Mesodermal cell (in vitro differentiated cells): ENCODE data around the gene CFC1. TPM values are rescaled to one million over a fixed set of nuclear protein-coding genes. Genes with fewer than 3 reads are reported as not detected.
"Not testable (repeated sequence)": the region's sequence is repeated elsewhere in the genome, so short reads cannot be mapped to it uniquely, and the experiment has no call there.

Experiments used
- H3K27ac ChIP-seq: 2 replicates; pipeline ENCODE4 v1.7.0; 2013; ENCODE audit warnings: mild to moderate bottlenecking, low read depth, low read length, moderate library complexity; ENCODE audit not compliant: severe bottlenecking
- H3K36me3 ChIP-seq: 2 replicates; pipeline ENCODE4 v1.7.1; 2013; ENCODE audit warnings: mild to moderate bottlenecking, low read length, moderate library complexity; ENCODE audit not compliant: control insufficient read depth, insufficient read depth
- H3K4me1 ChIP-seq: one replicate; pipeline ENCODE4 v1.7.1; 2013; ENCODE audit warnings: mild to moderate bottlenecking, low read length; ENCODE audit not compliant: insufficient read depth, control insufficient read depth, poor library complexity, severe bottlenecking
- H3K4me3 ChIP-seq: 2 replicates; pipeline ENCODE4 v1.7.0; 2013; ENCODE audit warnings: low read length, control low read depth, mild to moderate bottlenecking; ENCODE audit not compliant: insufficient read depth, poor library complexity, severe bottlenecking; ENCODE audit errors: extremely low read depth
- H3K9me3 ChIP-seq: 2 replicates; pipeline ENCODE4 v1.7.1; 2013; ENCODE audit warnings: mild to moderate bottlenecking, low read length, moderate library complexity; ENCODE audit not compliant: control insufficient read depth
- WGBS, 2 experiments: methylation state at CpG; one replicate each; pipeline ENCODE4 v1.1.5; 2013; ENCODE audit warnings: missing lambda C conversion rate in 2 of 2; ENCODE audit not compliant: insufficient coverage in 2 of 2; 5-methylcytosine and 5-hydroxymethylcytosine counted together
- polyA plus RNA-seq, 2 experiments: library from polyadenylated mRNA; stranded (reverse); fragments of 50-300 nt; gene quantifications; one replicate each; pipeline ENCODE4 v1.2.3, GENCODE V29; 2013

The CFC1 gene
- polyA plus RNA-seq (2013, experiment 1 of 2) = 10.2 TPM
- polyA plus RNA-seq (2013, experiment 2 of 2) = 8.1 TPM

DNA sequence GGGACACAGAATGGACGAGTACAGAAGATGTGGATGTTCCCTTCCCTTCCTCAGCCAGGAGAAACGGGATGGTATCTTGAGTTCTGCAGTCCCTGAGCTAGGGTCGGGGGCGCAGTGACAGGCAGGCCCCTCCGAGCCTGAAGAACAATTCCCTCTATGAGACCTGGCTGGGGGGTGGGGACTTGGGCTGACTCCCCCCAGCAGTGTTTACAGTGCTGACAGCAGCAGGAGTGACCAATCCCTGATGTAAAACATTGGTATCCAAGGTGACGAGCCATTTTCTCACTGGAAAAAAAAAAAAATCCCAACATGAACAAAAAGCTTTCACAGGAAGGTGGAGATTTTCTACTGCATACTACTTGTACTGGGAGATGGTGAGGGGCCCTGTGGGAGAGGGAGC, at the start of gene CFC1:
TSS of gene CFC1 (minus strand) at position 183 of the 400 bp plus-strand sequence. CDS start 288 bp downstream, outside the sequence.
- H3K4me1 ChIP-seq, H3K36me3 ChIP-seq, H3K9me3 ChIP-seq, H3K27ac ChIP-seq, H3K4me3 ChIP-seq: not testable (repeated sequence)
- WGBS, 2 experiments = no CpG with 5 or more reads among the region's 6 CpGs

- H3K36me3 ChIP-seq, H3K4me3 ChIP-seq, H3K4me1 ChIP-seq, H3K27ac ChIP-seq, H3K9me3 ChIP-seq: not testable (repeated sequence)
- whole genome bisulfite sequencing, 2 experiments = 80% methylated on average over 1 of the region's 4 CpGs; no CpG with 5 or more reads in 1 of the 2 experiments
Observed at GRCh38 chr2:130641688-130642087, 42.3 kb upstream of the CFC1 start.

DNA sequence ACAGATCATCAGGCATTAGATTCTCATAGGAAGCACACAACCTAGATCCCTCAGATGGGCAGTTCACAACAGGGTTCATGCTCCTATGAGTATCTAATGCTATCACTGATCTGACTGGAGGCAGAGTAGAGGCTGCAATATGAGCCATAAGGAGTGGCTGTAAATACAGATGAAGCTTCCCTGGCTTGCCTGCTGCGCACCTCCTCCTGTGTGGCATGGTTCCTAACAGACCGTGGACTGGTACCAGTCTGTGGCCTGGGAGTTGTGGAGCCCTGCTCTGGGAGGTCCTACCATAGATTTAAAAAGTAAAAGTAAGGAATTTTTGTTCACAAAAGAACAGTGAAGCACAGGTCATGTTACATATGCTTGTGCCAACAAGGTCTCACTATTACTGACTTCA, 39.6 kb upstream of the CFC1 start:
- whole genome bisulfite sequencing, 2 experiments = no CpG with 5 or more reads among the region's 2 CpGs
- H3K4me3 ChIP-seq, H3K27ac ChIP-seq, H3K9me3 ChIP-seq, H3K36me3 ChIP-seq, H3K4me1 ChIP-seq: not testable (repeated sequence)

DNA sequence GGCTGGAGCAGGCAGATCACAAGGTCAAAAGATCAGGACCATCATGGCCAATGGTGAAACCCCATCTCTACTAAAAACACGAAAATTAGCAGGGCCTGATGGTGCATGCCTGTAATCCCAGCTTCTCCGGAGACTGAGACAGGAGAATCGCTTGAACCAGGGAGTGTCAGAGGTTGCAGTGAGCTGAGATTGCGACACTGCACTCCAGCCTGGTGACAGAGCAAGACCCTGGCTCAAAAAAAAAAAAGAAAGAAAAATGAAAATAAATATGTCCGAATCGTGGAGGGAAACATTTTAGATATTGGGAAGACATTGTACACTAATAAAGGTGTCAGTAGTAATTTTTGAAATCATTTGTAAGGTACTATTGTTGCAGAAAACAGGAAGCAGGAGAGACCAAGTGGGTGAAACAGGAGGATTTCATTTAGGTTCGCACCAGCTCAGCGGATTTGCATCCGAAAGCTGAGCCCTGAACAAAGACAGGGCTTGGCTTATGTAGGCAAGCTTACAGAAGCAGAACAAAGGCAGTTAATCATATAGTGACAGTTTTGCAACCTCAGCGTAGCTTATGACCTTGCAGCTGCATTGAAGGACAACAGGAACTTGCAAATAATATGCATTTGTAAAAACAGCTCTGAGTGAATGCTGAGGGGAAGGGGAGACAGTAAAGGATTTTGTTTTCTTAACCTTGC, 29.6 kb upstream of the CFC1 start:
- H3K4me1 ChIP-seq, H3K9me3 ChIP-seq, H3K27ac ChIP-seq, H3K36me3 ChIP-seq, H3K4me3 ChIP-seq: not testable (repeated sequence)
- WGBS, 2 experiments = 83 to 96% methylated on average over 4 to 6 of the region's 10 CpGs

DNA sequence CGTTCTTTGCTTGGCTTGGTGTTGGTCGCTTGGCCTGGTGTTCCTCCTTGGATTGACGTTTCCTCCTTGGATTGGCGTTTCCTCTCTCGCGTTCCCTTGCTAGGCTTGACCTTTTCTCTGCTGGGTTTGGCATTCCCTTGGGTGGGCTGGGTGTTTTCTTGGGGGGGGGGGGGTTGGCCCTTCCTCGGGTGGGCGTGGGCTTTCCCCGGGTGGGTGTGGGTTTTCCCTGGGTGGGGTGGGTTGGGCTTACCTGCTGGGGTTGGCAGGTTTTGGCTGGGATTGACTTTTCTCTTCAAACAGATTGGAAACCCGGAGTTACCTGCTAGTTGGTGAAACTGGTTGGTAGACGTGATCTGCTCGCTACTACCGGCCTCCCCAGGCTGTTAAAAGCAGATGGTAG, 11.8 kb upstream of the CFC1 start, which contains the start of gene POTEJ:
TSS of gene POTEJ (plus strand) at position 301 of the 400 bp plus-strand sequence. CDS start at position 394, 93 bp downstream.
- H3K27ac ChIP-seq, H3K4me3 ChIP-seq, H3K36me3 ChIP-seq, H3K9me3 ChIP-seq, H3K4me1 ChIP-seq: not testable (repeated sequence)
- no CpG with 5 or more reads among the region's 13 CpGs for WGBS, 2 experiments

DNA sequence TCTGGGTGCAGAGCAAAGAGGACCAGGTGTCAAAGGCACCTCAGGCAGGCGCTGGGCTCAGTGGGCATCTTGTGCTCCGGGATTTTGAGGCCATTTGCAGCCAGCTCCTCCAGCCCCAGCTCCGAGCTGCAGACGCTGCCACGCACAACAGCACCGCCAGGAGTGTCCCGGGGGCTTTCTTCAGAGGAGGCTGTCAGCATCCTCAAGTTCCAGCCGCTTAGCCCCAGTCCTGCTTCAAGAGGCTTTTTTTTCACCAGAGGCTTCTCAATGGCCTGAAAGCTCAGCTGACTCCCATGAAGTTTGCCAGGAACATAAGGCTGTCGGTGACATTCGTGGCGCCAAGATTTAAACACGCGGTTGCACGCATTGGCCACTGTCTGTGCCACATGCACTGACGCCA, 11.1 kb upstream of the CFC1 start:
- not testable (repeated sequence) for H3K4me1 ChIP-seq, H3K27ac ChIP-seq, H3K36me3 ChIP-seq, H3K4me3 ChIP-seq, H3K9me3 ChIP-seq
- 94 to 97% methylated on average over 3 to 8 of the region's 15 CpGs for WGBS, 2 experiments

- not testable (repeated sequence) for H3K4me3 ChIP-seq, H3K9me3 ChIP-seq, H3K4me1 ChIP-seq, H3K27ac ChIP-seq, H3K36me3 ChIP-seq
- WGBS, 2 experiments = 80% methylated on average over 2 of the region's 28 CpGs; no CpG with 5 or more reads in 1 of the 2 experiments
Observed at GRCh38 chr2:130609002-130609920, 9.9 kb upstream of the CFC1 start.

GRCh38 chr2:130608276-130609001, 9.1 kb upstream of the CFC1 start:
- not testable (repeated sequence) for H3K36me3 ChIP-seq, H3K27ac ChIP-seq, H3K9me3 ChIP-seq, H3K4me3 ChIP-seq, H3K4me1 ChIP-seq
- no CpG with 5 or more reads among the region's 17 CpGs for WGBS, 2 experiments

GRCh38 chr2:130601648-130602302, 2.4 kb upstream of the CFC1 start:
- H3K27ac ChIP-seq, H3K4me3 ChIP-seq, H3K4me1 ChIP-seq, H3K9me3 ChIP-seq, H3K36me3 ChIP-seq: not testable (repeated sequence)
- WGBS, 2 experiments = no CpG with 5 or more reads among the region's 15 CpGs

- not testable (repeated sequence) for H3K27ac ChIP-seq, H3K4me3 ChIP-seq, H3K4me1 ChIP-seq, H3K9me3 ChIP-seq, H3K36me3 ChIP-seq
- WGBS, 2 experiments = 100% methylated on average over 1 of the region's 9 CpGs; no CpG with 5 or more reads in 1 of the 2 experiments
Observed at GRCh38 chr2:130599926-130600325, 551 bp upstream of the CFC1 start.
